ENCODE measurements around the gene WDR20.
"Not testable (repeated sequence)": the region's sequence is repeated elsewhere in the genome, so short reads cannot be mapped to it uniquely, and the experiment has no call there.

The WDR20 gene

GRCh38 chr14:102139286-102140026, at the start of gene WDR20:
Gene WDR20, plus strand, starts transcription at chr14:102139897. Its CDS starts 27 bp downstream, at chr14:102139924.
- ATAC-seq (replicated peaks) (peak; percentile 90 to 94), DNase-seq (peak; percentile 99)
- peak within 1 kb of the TSS; percentile 99 for H3K27ac Mint-ChIP-seq
- H3K4me3 Mint-ChIP-seq: peak within 1 kb of the TSS; percentile 97 to 100
- peaks cover 4 to 8% of the 10 kb centered on the region in 2 donors for H3K36me3 Mint-ChIP-seq
- no peaks in the 10 kb centered on the region for H3K9me3 Mint-ChIP-seq
- peaks cover 15 to 21% of the 10 kb centered on the region in 2 donors for H3K4me1 Mint-ChIP-seq
- H3K27me3 Mint-ChIP-seq: no peaks in the 10 kb centered on the region

- Mint-ChIP-seq H3K4me3 (no peak overlapping the region), H3K27ac (no peak overlapping the region), H3K9me3 (no peaks in the 10 kb centered on the region), H3K27me3 (no peaks in the 10 kb centered on the region), H3K4me1 (peaks cover 33 to 38% of the 10 kb centered on the region in 2 donors), H3K36me3 (peaks cover 8 to 24% of the 10 kb centered on the region in 2 donors)
- ATAC-seq (replicated peaks) (no peak), DNase-seq (no peak)
Measured at GRCh38 chr14:102090713-102091112, 49.0 kb upstream of the WDR20 start.

- no peaks in the 10 kb centered on the region for H3K9me3 Mint-ChIP-seq
- peaks cover 38 to 52% of the 10 kb centered on the region in 2 donors for H3K4me1 Mint-ChIP-seq
- no peak for ATAC-seq (replicated peaks)
- H3K4me3 Mint-ChIP-seq: no peak overlapping the region
- H3K27me3 Mint-ChIP-seq: no peaks in the 10 kb centered on the region
- no peak overlapping the region for H3K27ac Mint-ChIP-seq
- H3K36me3 Mint-ChIP-seq: peaks cover 0 to 15% of the 10 kb centered on the region in 2 donors
- no peak for DNase-seq
Measured at GRCh38 chr14:102092806-102093205, 46.9 kb upstream of the WDR20 start.

- Mint-ChIP-seq H3K9me3 (no peaks in the 10 kb centered on the region), H3K36me3 (peaks cover 0 to 15% of the 10 kb centered on the region in 2 donors), H3K27ac (no peak overlapping the region), H3K4me3 (no peak overlapping the region), H3K4me1 (peaks cover 32 to 40% of the 10 kb centered on the region in 2 donors), H3K27me3 (no peaks in the 10 kb centered on the region)
- DNase-seq (no peak), ATAC-seq (replicated peaks) (no peak)
Measured at GRCh38 chr14:102094101-102094500, 45.6 kb upstream of the WDR20 start.

GRCh38 chr14:102095231-102095870, 44.3 kb upstream of the WDR20 start:
- Mint-ChIP-seq H3K4me3 (no peak overlapping the region), H3K27ac (no peak overlapping the region), H3K27me3 (no peaks in the 10 kb centered on the region), H3K4me1 (peaks cover 20 to 28% of the 10 kb centered on the region in 2 donors), H3K9me3 (no peaks in the 10 kb centered on the region), H3K36me3 (peaks cover 0 to 3% of the 10 kb centered on the region in 2 donors)
- ATAC-seq (replicated peaks): peak; percentile 59 to 72
- DNase-seq: no peak

- no peak for DNase-seq
Measured at GRCh38 chr14:102095871-102096568, 43.7 kb upstream of the WDR20 start.

GRCh38 chr14:102096569-102097188, 43.0 kb upstream of the WDR20 start:
- ATAC-seq (replicated peaks) (peak; percentile 64 to 70), DNase-seq (peak; percentile 21)
- Mint-ChIP-seq H3K9me3 (no peaks in the 10 kb centered on the region), H3K4me1 (peaks cover 20 to 26% of the 10 kb centered on the region in 2 donors), H3K36me3 (peaks cover 3 to 4% of the 10 kb centered on the region in 2 donors), H3K27me3 (no peaks in the 10 kb centered on the region), H3K27ac (no peak overlapping the region), H3K4me3 (peak overlapping the region in 1 of 2 donors; percentile 39)

More at GRCh38 chr14:102095871-102096568, 43.7 kb upstream of the WDR20 start:
- Mint-ChIP-seq H3K4me1 (peaks cover 20 to 26% of the 10 kb centered on the region in 2 donors), H3K27ac (peak overlapping the region; percentile 79), H3K27me3 (no peaks in the 10 kb centered on the region), H3K9me3 (no peaks in the 10 kb centered on the region), H3K36me3 (peaks cover 0 to 1% of the 10 kb centered on the region in 2 donors), H3K4me3 (peak overlapping the region in 1 of 2 donors; percentile 39)
- peak; percentile 31 to 38 for ATAC-seq (replicated peaks)

GRCh38 chr14:102097441-102098135, 42.1 kb upstream of the WDR20 start:
- DNase-seq (no peak), ATAC-seq (replicated peaks) (no peak)
- Mint-ChIP-seq H3K9me3 (no peaks in the 10 kb centered on the region), H3K4me3 (no peak overlapping the region), H3K4me1 (peaks cover 20 to 26% of the 10 kb centered on the region in 2 donors), H3K27ac (no peak overlapping the region), H3K27me3 (no peaks in the 10 kb centered on the region), H3K36me3 (peaks cover 3 to 4% of the 10 kb centered on the region in 2 donors)

- peak overlapping the region; percentile 63 for H3K27ac Mint-ChIP-seq
- peaks cover 3 to 4% of the 10 kb centered on the region in 2 donors for H3K36me3 Mint-ChIP-seq
- ATAC-seq (replicated peaks) (peak; percentile 95 to 96), DNase-seq (peak; percentile 33)
- no peaks in the 10 kb centered on the region for H3K9me3 Mint-ChIP-seq
- peak overlapping the region in 1 of 2 donors; percentile 30 for H3K4me3 Mint-ChIP-seq
- peaks cover 12 to 28% of the 10 kb centered on the region in 2 donors for H3K4me1 Mint-ChIP-seq
- no peaks in the 10 kb centered on the region for H3K27me3 Mint-ChIP-seq
Measured at GRCh38 chr14:102103062-102103695, 36.5 kb upstream of the WDR20 start.

GRCh38 chr14:102105369-102105768, 34.3 kb upstream of the WDR20 start:
- Mint-ChIP-seq H3K9me3 (peaks cover 7% of the 10 kb centered on the region in 2 donors), H3K36me3 (peaks cover 8 to 16% of the 10 kb centered on the region in 2 donors), H3K27ac (no peak overlapping the region), H3K27me3 (no peaks in the 10 kb centered on the region), H3K4me1 (peaks cover 12 to 28% of the 10 kb centered on the region in 2 donors), H3K4me3 (no peak overlapping the region)
- ATAC-seq (replicated peaks): no peak
- no peak for DNase-seq

- Mint-ChIP-seq H3K4me1 (peaks cover 10 to 24% of the 10 kb centered on the region in 2 donors), H3K36me3 (peaks cover 5 to 25% of the 10 kb centered on the region in 2 donors)
- not testable (repeated sequence) for H3K4me3 Mint-ChIP-seq; H3K27ac Mint-ChIP-seq; H3K9me3 Mint-ChIP-seq; ATAC-seq (replicated peaks); H3K27me3 Mint-ChIP-seq; DNase-seq
Measured at GRCh38 chr14:102109332-102109731, 30.4 kb upstream of the WDR20 start.

GRCh38 chr14:102111101-102111500, 28.6 kb upstream of the WDR20 start:
- Mint-ChIP-seq H3K4me3 (no peak overlapping the region), H3K27me3 (no peaks in the 10 kb centered on the region), H3K4me1 (peaks cover 6 to 14% of the 10 kb centered on the region in 2 donors), H3K27ac (no peak overlapping the region), H3K9me3 (peaks cover 7 to 8% of the 10 kb centered on the region in 2 donors), H3K36me3 (peaks cover 6 to 27% of the 10 kb centered on the region in 2 donors)
- DNase-seq (no peak), ATAC-seq (replicated peaks) (no peak)

All from stimulated activated naive B cell treated with anti-CD40 and anti-IgM and Interleukin-4, amounts not matched to agents 10 μg/mL and 1 μg/mL and 100 μg/mL, for 72 hours (primary cell).